HCT116 (cell line): Measurements from ENCODE around the gene CYSTM1. TPM values are rescaled to one million over a fixed set of nuclear protein-coding genes. Genes with fewer than 3 reads are reported as not detected.

ENCODE experiments used
- ATAC-seq: fragments of 200-7000 bp; cut with Tn5 transposase; 2 replicates; pipeline ENCODE4 v1.9.1; 2020; ENCODE audit warnings: mild to moderate bottlenecking, moderate library complexity
- BruUV-seq: library from RNA; stranded (reverse); fragments of 400-500 nt; replicated peaks from 2 replicates; lab custom pipeline; 2021; lab: Mats Ljungman, UMichigan
- CTCF ChIA-PET: fragments of 300-600 bp; sonication (Branson Sonifier 250); formaldehyde crosslinking; loops from one replicate; lab custom pipeline; 2021; ENCODE audit warnings: antibody characterized with exemption; lab: Charles Lee
- POLR2A ChIA-PET: fragments of 300-600, 350-600 bp; sonication (Branson Sonifier 250); formaldehyde crosslinking; loops from one replicate; lab custom pipeline; 2021; ENCODE audit warnings: antibody characterized with exemption; lab: Charles Lee
- RAD21 ChIA-PET, 2 experiments: fragments of 300-600 bp; sonication (Branson Sonifier 250); formaldehyde crosslinking; loops; one replicate each; lab custom pipeline; 2023; ENCODE audit warnings: low total read pairs in 2 of 2; ENCODE audit not compliant: uncharacterized antibody in 2 of 2, unreplicated experiment in 2 of 2, low non-redundant PET in 1 of 2; lab: Charles Lee
- DNase-seq: peaks from one replicate; pipeline ENCODE4 v3.0.0-alpha.2; 2010; ENCODE audit warnings: low read depth, low spot score
- H2AFZ ChIP-seq: fragments of 200-600 bp; shearing (Covaris generic), sonication (generic); 2 replicates; pipeline ENCODE4 v1.6.1; 2017; ENCODE audit warnings: low read depth, mixed run types, mixed read lengths, antibody characterized with exemption, low read length; ENCODE audit not compliant: poor library complexity, severe bottlenecking
- H3K27ac ChIP-seq: 2 replicates; pipeline ENCODE4 v1.5.1; 2012; ENCODE audit warnings: low read depth, low read length
- H3K27me3 ChIP-seq: fragments of 200-600 bp; sonication (generic); 2 replicates; pipeline ENCODE4 v1.6.1; 2016; ENCODE audit warnings: mixed run types, low read length, mixed read lengths; ENCODE audit not compliant: insufficient read depth
- H3K36me3 ChIP-seq, 2 experiments: fragments of 200-500 bp in 1 of 2; fragments of 200-600 bp in 1 of 2; sonication (Bioruptor generic) in 1 of 2; sonication (generic) in 1 of 2; 2 replicates each; pipeline versions ENCODE4 v1.5.1 to v1.6.1; 2014 to 2016; ENCODE audit warnings: low read length in 2 of 2, inconsistent platforms in 1 of 2, mixed read lengths in 1 of 2, mixed run types in 1 of 2; ENCODE audit not compliant: insufficient read depth in 2 of 2, control insufficient read depth in 1 of 2
- H3K4me1 ChIP-seq, 2 experiments: fragments of 200-600 bp in 1 of 2; sonication (generic) in 1 of 2; 2 replicates each; pipeline versions ENCODE4 v1.5.1 to v1.6.1; 2012 to 2017; ENCODE audit warnings: low read length in 2 of 2, inconsistent platforms in 1 of 2, mild to moderate bottlenecking in 1 of 2, mixed read lengths in 1 of 2, mixed run types in 1 of 2, moderate library complexity in 1 of 2; ENCODE audit not compliant: insufficient read depth in 2 of 2, control insufficient read depth in 1 of 2
- H3K4me2 ChIP-seq: fragments of 200-600 bp; sonication (generic); 2 replicates; pipeline ENCODE4 v1.6.1; 2017; ENCODE audit warnings: mixed run types, low read length, mixed read lengths
- H3K4me3 ChIP-seq, 2 experiments: fragments of 200-600 bp in 1 of 2; sonication (generic) in 1 of 2; replicated peaks in 1 of 2; 2 replicates each; pipeline ENCODE4 v1.5.1; 2011 to 2016; ENCODE audit warnings: low read length in 2 of 2, control low read depth in 1 of 2, low read depth in 1 of 2, mild to moderate bottlenecking in 1 of 2, mixed read lengths in 1 of 2, mixed run types in 1 of 2
- H3K79me2 ChIP-seq: fragments of 200-600 bp; sonication (generic); 2 replicates; pipeline ENCODE4 v1.6.1; 2017; ENCODE audit warnings: mild to moderate bottlenecking, mixed run types, low read length, moderate library complexity, mixed read lengths; ENCODE audit not compliant: insufficient read depth
- H3K9ac ChIP-seq: fragments of 200-600 bp; sonication (generic); 2 replicates; pipeline ENCODE4 v1.6.1; 2016; ENCODE audit warnings: low read length, mixed read lengths
- H3K9me2 ChIP-seq: fragments of 200-600 bp; sonication (generic), shearing (Covaris generic); 2 replicates; pipeline ENCODE4 v1.6.1; 2017; ENCODE audit warnings: mixed run types, mild to moderate bottlenecking, moderate library complexity; ENCODE audit not compliant: insufficient read depth
- H3K9me3 ChIP-seq, 2 experiments: fragments of 200-500 bp in 1 of 2; fragments of 200-600 bp in 1 of 2; sonication (Bioruptor generic) in 1 of 2; sonication (generic) in 1 of 2; 2 replicates each; pipeline ENCODE4 v1.6.1; 2014 to 2017; ENCODE audit warnings: low read length in 2 of 2, mixed read lengths in 2 of 2, inconsistent platforms in 1 of 2, low read depth in 1 of 2, mild to moderate bottlenecking in 1 of 2, mixed run types in 1 of 2, moderate library complexity in 1 of 2; ENCODE audit not compliant: control insufficient read depth in 1 of 2, insufficient read depth in 1 of 2
- H4K20me1 ChIP-seq: fragments of 200-600 bp; sonication (generic), shearing (Covaris generic); 2 replicates; pipeline ENCODE4 v1.6.1; 2017; ENCODE audit warnings: mixed run types, mild to moderate bottlenecking, moderate library complexity; ENCODE audit not compliant: insufficient read depth
- ATF3 ChIP-seq: IDR thresholded peaks from 2 replicates; pipeline ENCODE4 v1.6.1; 2012
- CEBPB ChIP-seq: IDR thresholded peaks from 2 replicates; pipeline ENCODE4 v1.6.1; 2012; ENCODE audit warnings: low read depth
- EGR1 ChIP-seq: IDR thresholded peaks from 2 replicates; pipeline ENCODE4 v1.6.1; 2012; ENCODE audit warnings: low read depth
- EZH2 ChIP-seq: fragments of 200-600 bp; sonication (generic); IDR thresholded peaks from 2 replicates; pipeline ENCODE4 v1.6.1; 2017; ENCODE audit warnings: antibody characterized with exemption, mixed run types
- EZH2phosphoT487 ChIP-seq: fragments of 200-600 bp; IDR thresholded peaks from 2 replicates; pipeline ENCODE4 v1.6.1; 2018; ENCODE audit warnings: antibody characterized with exemption, borderline replicate concordance
- JUND ChIP-seq: IDR thresholded peaks from 2 replicates; pipeline ENCODE4 v1.6.1; 2012
- POLR2AphosphoS5 ChIP-seq: IDR thresholded peaks from 2 replicates; pipeline ENCODE4 v1.6.1; 2011; ENCODE audit warnings: mild to moderate bottlenecking, low read depth, low read length, moderate library complexity
- REST ChIP-seq: IDR thresholded peaks from 2 replicates; pipeline ENCODE4 v1.6.1; 2012; ENCODE audit warnings: low read depth
- SIN3A ChIP-seq: IDR thresholded peaks from 2 replicates; pipeline ENCODE4 v1.6.1; 2012; ENCODE audit warnings: low read depth
- SRF ChIP-seq: IDR thresholded peaks from 2 replicates; pipeline ENCODE4 v1.6.1; 2012; ENCODE audit warnings: low read depth
- TCF7L2 ChIP-seq: IDR thresholded peaks from 2 replicates; pipeline ENCODE4 v1.7.0; 2011; ENCODE audit warnings: borderline replicate concordance, inconsistent platforms; ENCODE audit not compliant: insufficient read depth, insufficient read length; ENCODE audit errors: extremely low read depth
- YY1 ChIP-seq: IDR thresholded peaks from 2 replicates; pipeline ENCODE4 v1.6.1; 2011; ENCODE audit warnings: low read length, low read depth, moderate library complexity, mild to moderate bottlenecking; ENCODE audit not compliant: insufficient replicate concordance; ENCODE audit errors: extremely low read depth
- ZFX ChIP-seq: fragments of 450-650 bp; IDR thresholded peaks from 2 replicates; pipeline ENCODE4 v1.6.1; 2017
- ZNF274 ChIP-seq: fragments of 200-500 bp; sonication (Bioruptor generic); IDR thresholded peaks from 2 replicates; pipeline ENCODE4 v1.6.1; 2014; ENCODE audit warnings: mild to moderate bottlenecking, low read depth, low read length, inconsistent platforms
- intact Hi-C: fragments of 100-400 bp; cut with micrococcal nuclease; formaldehyde crosslinking; loops from 2 replicates; pipeline ENCODE4 v1.10.0; 2022
- total RNA-seq: library from RNA; stranded (reverse); gene quantifications from one replicate; pipeline ENCODE4 v1.2.1, GENCODE V29; 2021; ENCODE audit not compliant: unreplicated experiment

CYSTM1 gene
- total RNA-seq, 1 experiment from 2014 or later: 56.0 TPM

GRCh38 chr5:140242890-140243585 lies 68.0 kb downstream of the CYSTM1 start:
- Histone ChIP-seq H3K4me3 (no peak overlapping the region), H3K4me1 (peaks cover 25 to 33% of the 10 kb centered on the region in 2 experiments), H3K9me3 (no peaks in the 10 kb centered on the region), H3K79me2 (peaks cover 12% of the 10 kb centered on the region), H3K9me2 (no peaks in the 10 kb centered on the region), H3K27ac (no peak overlapping the region)
- DNase-seq: no peak
- TF ChIP-seq ATF3 (no peak), SRF (no peak), JUND (no peak), YY1 (no peak), ZFX (no peak), REST (no peak), CEBPB (no peak), EZH2phosphoT487 (no peak), EGR1 (no peak), POLR2AphosphoS5 (no peak), SIN3A (no peak), TCF7L2 (no peak), ZNF274 (no peak), EZH2 (no peak)
- TF ChIP-seq, all 23 proteins: peak for 0
- no peak overlapping the region for H3K9ac ChIP-seq
- intact Hi-C loops: loop anchor here (5.0 kb wide), 1 partner anchor 474 kb away; no protein-coding TSS in a partner anchor
- RAD21 ChIA-PET: interaction anchor here (1.1 to 1.9 kb wide), 3 partner anchors 74 to 115 kb away, joined by 3 to 15 read pairs (median 5); no protein-coding TSS in a partner anchor
- no peaks in the 10 kb centered on the region for H3K27me3 ChIP-seq
- no peak overlapping the region for H2AFZ ChIP-seq
- H3K4me2 ChIP-seq: no peak overlapping the region
- no peak for ATAC-seq
- POLR2A ChIA-PET: interaction anchor here (2.5 to 7.0 kb wide), 2 partner anchors 103 to 116 kb away, joined by 16 to 57 read pairs; partner anchors contain the start of gene HBEGF
- H4K20me1 ChIP-seq: no peaks in the 10 kb centered on the region
- no TSS peak for BruUV-seq
- CTCF ChIA-PET: interaction anchor here (0.8 to 8.0 kb wide), 10 partner anchors 14 to 121 kb away, joined by 3 to 186 read pairs (median 21); partner anchors contain the start of genes HBEGF and SLC4A9
- peaks cover 2 to 7% of the 10 kb centered on the region in 2 experiments; a peak in 1 of 4 replicates for H3K36me3 ChIP-seq
